ENCODE results near the gene MBP. TPM values are rescaled to one million over a fixed set of nuclear protein-coding genes. Genes with fewer than 3 reads are reported as not detected.
A peak's percentile ranks its signal among the peaks of the same experiment; 100 is the strongest.

MBP gene
- total RNA-seq, 2 experiments from 2014 or later: 86.5 to 87.0 TPM

GRCh38 chr18:77110936-77111335, 21.6 kb downstream of the MBP start:
- H3K9me3 Mint-ChIP-seq (ENCODE audit: insufficient read depth): peaks cover 13% of the 10 kb centered on the region
- no peak overlapping the region for H3K4me3 Mint-ChIP-seq
- H3K27ac Mint-ChIP-seq: peak overlapping the region; percentile 14
- ATAC-seq: no peak
- H3K36me3 Mint-ChIP-seq (ENCODE audit: low read depth): peaks cover 74% of the 10 kb centered on the region
- POLR2A ChIA-PET: interaction anchor here (1.7 kb wide), 1 partner anchor 21 kb away, joined by 6 read pairs; no protein-coding TSS in a partner anchor
- no peak for DNase-seq
- CTCF ChIA-PET: no interaction called here
- peaks cover 96% of the 10 kb centered on the region for H3K4me1 Mint-ChIP-seq (ENCODE audit: low read depth)
- H3K27me3 Mint-ChIP-seq (ENCODE audit: low read depth): no peaks in the 10 kb centered on the region

GRCh38 chr18:77110400-77110799, 22.2 kb downstream of the MBP start:
- DNase-seq: no peak
- Mint-ChIP-seq H3K4me1 (ENCODE audit: low read depth) (peaks cover 96% of the 10 kb centered on the region), H3K9me3 (ENCODE audit: insufficient read depth) (peaks cover 13% of the 10 kb centered on the region), H3K36me3 (ENCODE audit: low read depth) (peaks cover 77% of the 10 kb centered on the region), H3K27ac (peak overlapping the region; percentile 3), H3K27me3 (ENCODE audit: low read depth) (no peaks in the 10 kb centered on the region), H3K4me3 (no peak overlapping the region)
- CTCF ChIA-PET: no interaction called here
- POLR2A ChIA-PET: interaction anchor here (1.7 to 3.6 kb wide), 2 partner anchors 12 to 21 kb away, joined by 6 to 16 read pairs; no protein-coding TSS in a partner anchor
- ATAC-seq: no peak

DNA sequence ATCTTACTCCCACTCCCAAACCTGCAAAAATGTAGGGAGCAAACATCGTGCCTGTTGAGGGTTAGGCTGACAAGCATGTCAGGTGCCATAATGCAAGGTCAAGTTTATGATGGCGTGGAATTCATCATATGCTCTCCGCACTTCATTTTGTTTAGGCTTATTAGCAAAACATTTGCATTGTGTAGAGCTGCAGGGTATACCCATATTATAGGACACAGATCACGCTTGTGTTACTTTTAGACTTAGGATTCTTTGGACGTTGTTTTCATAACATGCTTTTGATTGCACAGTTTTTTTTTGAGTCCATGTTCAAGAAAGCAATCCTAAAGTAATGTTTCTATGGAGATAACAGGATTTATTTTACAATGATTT, 22.9 kb downstream of the MBP start:
- ATAC-seq (no peak), DNase-seq (no peak)
- H3K36me3 Mint-ChIP-seq (ENCODE audit: low read depth): peaks cover 78% of the 10 kb centered on the region
- H3K9me3 Mint-ChIP-seq (ENCODE audit: insufficient read depth): peaks cover 13% of the 10 kb centered on the region
- peaks cover 92% of the 10 kb centered on the region for H3K4me1 Mint-ChIP-seq (ENCODE audit: low read depth)
- POLR2A ChIA-PET: interaction anchor here (1.7 to 3.6 kb wide), 2 partner anchors 13 to 22 kb away, joined by 6 to 16 read pairs; no protein-coding TSS in a partner anchor
- H3K27me3 Mint-ChIP-seq (ENCODE audit: low read depth): no peaks in the 10 kb centered on the region
- no peak overlapping the region for H3K27ac Mint-ChIP-seq
- H3K4me3 Mint-ChIP-seq: no peak overlapping the region
- CTCF ChIA-PET: interaction anchor here (3.2 to 3.4 kb wide), 2 partner anchors 13 to 109 kb away, joined by 12 to 29 read pairs; no protein-coding TSS in a partner anchor

GRCh38 chr18:77108821-77109647, 23.5 kb downstream of the MBP start:
- POLR2A ChIA-PET: interaction anchor here (0.7 to 3.6 kb wide), 6 partner anchors 14 to 54 kb away, joined by 3 to 18 read pairs (median 8); partner anchors contain the start of gene MBP
- peaks cover 91% of the 10 kb centered on the region for H3K4me1 Mint-ChIP-seq (ENCODE audit: low read depth)
- CTCF ChIA-PET: interaction anchor here (1.1 to 3.4 kb wide), 8 partner anchors 12 to 108 kb away, joined by 3 to 29 read pairs (median 6); no protein-coding TSS in a partner anchor
- DNase-seq (no peak), ATAC-seq (no peak)
- H3K27me3 Mint-ChIP-seq (ENCODE audit: low read depth): no peaks in the 10 kb centered on the region
- peaks cover 13% of the 10 kb centered on the region for H3K9me3 Mint-ChIP-seq (ENCODE audit: insufficient read depth)
- H3K4me3 Mint-ChIP-seq: no peak overlapping the region
- H3K36me3 Mint-ChIP-seq (ENCODE audit: low read depth): peaks cover 78% of the 10 kb centered on the region
- H3K27ac Mint-ChIP-seq: peak overlapping the region; percentile 72

DNA sequence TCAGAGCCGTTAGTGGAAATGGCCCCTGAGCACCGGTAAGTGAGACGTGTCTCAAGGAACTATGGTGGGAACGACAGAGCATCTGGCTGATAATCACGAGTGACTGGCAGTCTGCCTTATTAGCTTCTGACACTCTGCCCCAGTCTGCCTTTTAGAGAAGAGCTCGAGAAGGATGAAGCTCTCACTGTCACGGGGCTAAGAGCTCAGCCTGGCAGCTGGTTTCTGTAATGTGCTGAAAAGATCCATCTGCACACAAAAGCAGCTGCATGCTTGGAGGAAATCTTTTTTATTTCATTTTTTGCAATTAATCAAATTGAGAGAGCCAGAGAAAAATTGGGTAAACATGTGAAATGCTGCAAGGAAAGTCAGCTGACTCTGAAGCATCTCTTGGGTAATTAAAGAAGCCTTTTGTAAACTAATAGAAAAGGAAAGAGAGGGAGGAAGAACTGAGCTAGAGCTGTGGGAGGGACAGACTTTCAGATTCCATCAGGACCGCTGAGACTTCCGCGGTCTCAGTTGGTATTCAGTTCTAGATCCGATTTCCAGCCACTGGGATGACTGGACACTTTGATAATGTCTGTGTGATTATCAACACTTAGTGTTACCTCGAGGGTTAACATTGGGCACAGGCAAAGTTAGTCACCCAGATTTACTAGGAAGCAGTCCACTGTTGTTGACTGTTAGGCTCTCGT, 24.4 kb downstream of the MBP start:
- H3K27ac Mint-ChIP-seq: peak overlapping the region; percentile 73
- CTCF ChIA-PET: interaction anchor here (0.6 to 3.4 kb wide), 9 partner anchors 11 to 343 kb away, joined by 3 to 29 read pairs (median 6); no protein-coding TSS in a partner anchor
- POLR2A ChIA-PET: interaction anchor here (0.7 to 3.6 kb wide), 6 partner anchors 11 to 54 kb away, joined by 3 to 18 read pairs (median 8); partner anchors contain the start of gene MBP

GRCh38 chr18:77107292-77107691, 25.3 kb downstream of the MBP start:
- POLR2A ChIA-PET: interaction anchor here (0.7 to 3.6 kb wide), 6 partner anchors 10 to 53 kb away, joined by 3 to 18 read pairs (median 8); partner anchors contain the start of gene MBP
- DNase-seq: no peak

More for the DNA sequence above, 24.4 kb downstream of the MBP start:
- peaks cover 13% of the 10 kb centered on the region for H3K9me3 Mint-ChIP-seq (ENCODE audit: insufficient read depth)
- peak overlapping the region; percentile 41 for H3K4me3 Mint-ChIP-seq
- peaks cover 83% of the 10 kb centered on the region for H3K36me3 Mint-ChIP-seq (ENCODE audit: low read depth)
- no peak for DNase-seq
- H3K27me3 Mint-ChIP-seq (ENCODE audit: low read depth): no peaks in the 10 kb centered on the region
- H3K4me1 Mint-ChIP-seq (ENCODE audit: low read depth): peaks cover 91% of the 10 kb centered on the region
- ATAC-seq: peak; percentile 7

DNA sequence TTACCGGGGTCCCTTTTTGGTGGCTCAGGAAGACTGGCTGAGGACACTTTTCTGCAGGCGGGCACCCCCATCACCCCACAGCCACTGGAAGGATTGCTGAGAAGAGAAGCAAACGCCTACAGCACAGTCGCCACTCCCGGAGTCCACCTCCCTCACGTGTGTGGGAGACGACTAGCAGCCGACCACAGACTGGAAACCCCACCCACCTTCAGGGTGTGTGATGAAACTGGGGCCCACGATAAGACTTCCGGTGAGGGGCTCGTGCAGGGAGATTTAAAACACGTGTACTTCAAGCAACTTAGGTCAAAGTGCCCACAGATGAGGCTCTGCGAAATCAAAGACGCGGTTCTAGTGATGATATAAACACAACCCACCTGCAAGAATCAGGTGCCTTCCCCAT, 26.3 kb downstream of the MBP start:
- no peaks in the 10 kb centered on the region for H3K27me3 Mint-ChIP-seq (ENCODE audit: low read depth)
- CTCF ChIA-PET: interaction anchor here (1.4 to 3.4 kb wide), 5 partner anchors 17 to 105 kb away, joined by 3 to 29 read pairs (median 6); no protein-coding TSS in a partner anchor
- ATAC-seq (peak; percentile 42), DNase-seq (peak; percentile 87)
- POLR2A ChIA-PET: interaction anchor here (0.7 to 6.2 kb wide), 8 partner anchors 8 to 52 kb away, joined by 3 to 58 read pairs (median 6); partner anchors contain the start of gene MBP
- H3K36me3 Mint-ChIP-seq (ENCODE audit: low read depth): peaks cover 80% of the 10 kb centered on the region
- peak overlapping the region; percentile 86 for H3K27ac Mint-ChIP-seq
- H3K4me1 Mint-ChIP-seq (ENCODE audit: low read depth): peaks cover 92% of the 10 kb centered on the region
- peak overlapping the region; percentile 34 for H3K4me3 Mint-ChIP-seq
- H3K9me3 Mint-ChIP-seq (ENCODE audit: insufficient read depth): peaks cover 13% of the 10 kb centered on the region

More at GRCh38 chr18:77107292-77107691, 25.3 kb downstream of the MBP start:
- Mint-ChIP-seq H3K4me3 (no peak overlapping the region), H3K27me3 (ENCODE audit: low read depth) (no peaks in the 10 kb centered on the region), H3K4me1 (ENCODE audit: low read depth) (peaks cover 90% of the 10 kb centered on the region), H3K9me3 (ENCODE audit: insufficient read depth) (peaks cover 13% of the 10 kb centered on the region), H3K36me3 (ENCODE audit: low read depth) (peaks cover 77% of the 10 kb centered on the region), H3K27ac (peak overlapping the region; percentile 86)
- CTCF ChIA-PET: interaction anchor here (1.4 to 3.4 kb wide), 5 partner anchors 16 to 107 kb away, joined by 3 to 29 read pairs (median 6); no protein-coding TSS in a partner anchor
- ATAC-seq: no peak

DNA sequence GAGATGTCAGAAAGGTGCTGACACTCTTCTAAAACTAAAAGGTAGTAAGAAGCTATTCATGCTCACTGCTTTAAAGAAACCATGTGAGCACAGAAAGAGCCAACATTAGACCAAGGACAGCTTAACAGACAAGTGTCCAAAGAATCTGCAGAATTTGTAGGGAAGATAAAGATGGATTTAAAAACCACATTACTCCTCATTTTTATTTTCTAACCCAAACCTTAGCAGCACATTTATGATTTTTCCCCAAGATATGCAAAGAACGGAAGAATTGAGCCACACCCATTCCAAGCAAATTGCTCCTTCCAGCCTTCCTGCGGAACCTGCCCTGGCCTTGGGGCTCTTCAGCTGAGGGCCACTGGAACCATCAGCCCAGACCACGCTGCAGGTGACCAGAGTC, 26.9 kb downstream of the MBP start:
- Mint-ChIP-seq H3K27ac (peak overlapping the region; percentile 86), H3K27me3 (ENCODE audit: low read depth) (no peaks in the 10 kb centered on the region), H3K4me3 (peak overlapping the region; percentile 34), H3K9me3 (ENCODE audit: insufficient read depth) (peaks cover 13% of the 10 kb centered on the region), H3K36me3 (ENCODE audit: low read depth) (peaks cover 82% of the 10 kb centered on the region), H3K4me1 (ENCODE audit: low read depth) (peaks cover 92% of the 10 kb centered on the region)
- ATAC-seq (no peak), DNase-seq (no peak)
- POLR2A ChIA-PET: interaction anchor here (0.7 to 6.2 kb wide), 6 partner anchors 9 to 50 kb away, joined by 3 to 58 read pairs (median 6); partner anchors contain the start of gene MBP
- CTCF ChIA-PET: interaction anchor here (1.4 to 2.1 kb wide), 4 partner anchors 25 to 106 kb away, joined by 5 to 8 read pairs (median 6); no protein-coding TSS in a partner anchor

DNA sequence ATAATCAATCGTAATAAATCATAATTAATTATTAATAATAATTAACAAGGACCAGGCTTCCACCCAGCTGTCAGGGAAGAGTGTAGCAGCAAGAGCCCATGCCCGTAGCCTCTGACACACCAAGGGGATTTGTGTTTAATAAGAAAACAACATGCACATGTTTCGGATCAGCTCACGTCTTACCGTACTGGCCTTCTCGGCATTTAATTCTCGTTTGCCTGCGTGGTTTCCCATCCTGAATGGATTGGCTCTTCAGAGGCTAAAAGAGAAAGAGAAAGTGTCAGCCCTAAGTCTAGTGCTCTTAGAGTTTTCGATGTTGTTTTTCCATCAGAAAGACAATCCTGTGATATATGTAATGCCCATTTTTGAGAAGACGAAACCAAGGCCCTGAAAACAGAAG, 27.6 kb downstream of the MBP start:
- ATAC-seq: no peak
- no peaks in the 10 kb centered on the region for H3K27me3 Mint-ChIP-seq (ENCODE audit: low read depth)
- DNase-seq: no peak
- H3K4me1 Mint-ChIP-seq (ENCODE audit: low read depth): peaks cover 94% of the 10 kb centered on the region
- peak overlapping the region; percentile 86 for H3K27ac Mint-ChIP-seq
- CTCF ChIA-PET: interaction anchor here (1.0 to 2.1 kb wide), 6 partner anchors 12 to 107 kb away, joined by 3 to 8 read pairs (median 5); no protein-coding TSS in a partner anchor
- peak overlapping the region; percentile 34 for H3K4me3 Mint-ChIP-seq
- H3K9me3 Mint-ChIP-seq (ENCODE audit: insufficient read depth): peaks cover 13% of the 10 kb centered on the region
- POLR2A ChIA-PET: interaction anchor here (0.7 to 6.2 kb wide), 5 partner anchors 10 to 38 kb away, joined by 3 to 58 read pairs (median 6); partner anchors contain the start of gene MBP
- peaks cover 83% of the 10 kb centered on the region for H3K36me3 Mint-ChIP-seq (ENCODE audit: low read depth)

DNA sequence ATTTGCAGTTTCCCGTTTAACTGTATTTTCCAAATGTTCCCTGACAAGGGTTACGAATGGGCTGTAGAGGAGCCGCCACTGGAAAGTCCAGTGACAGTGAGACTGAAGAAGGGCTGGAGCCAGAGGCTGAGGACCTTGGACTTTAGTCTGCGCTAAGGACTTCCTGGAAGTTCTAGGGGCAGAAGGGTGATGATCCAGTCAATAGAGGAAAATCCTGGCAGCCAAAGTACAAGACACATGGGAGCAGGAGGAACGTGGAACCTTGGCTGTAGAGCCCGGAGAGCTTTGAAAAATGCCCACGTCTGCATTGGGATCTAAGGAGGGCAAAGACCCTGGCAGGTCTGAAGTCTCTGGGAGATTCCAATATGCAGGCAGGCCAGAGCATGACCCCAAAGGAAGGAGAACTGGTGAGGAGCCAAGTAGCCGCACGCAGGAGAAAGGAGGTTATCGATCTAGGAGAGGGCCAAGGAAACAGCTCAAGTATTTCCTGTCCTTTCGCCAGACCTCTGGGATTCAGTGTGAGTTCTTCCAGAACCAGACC, 28.5 kb downstream of the MBP start:
- DNase-seq: no peak
- no peak overlapping the region for H3K4me3 Mint-ChIP-seq
- peak overlapping the region; percentile 96 for H3K27ac Mint-ChIP-seq
- H3K4me1 Mint-ChIP-seq (ENCODE audit: low read depth): peaks cover 94% of the 10 kb centered on the region
- peaks cover 83% of the 10 kb centered on the region for H3K36me3 Mint-ChIP-seq (ENCODE audit: low read depth)
- ChIA-PET CTCF (interaction anchor here (1.0 to 2.0 kb wide), 3 partner anchors 13 to 20 kb away, joined by 3 to 6 read pairs (median 3); no protein-coding TSS in a partner anchor), POLR2A (interaction anchor here (0.6 to 6.2 kb wide), 6 partner anchors 8 to 50 kb away, joined by 3 to 58 read pairs (median 3); partner anchors contain the start of gene MBP)
- H3K9me3 Mint-ChIP-seq (ENCODE audit: insufficient read depth): peaks cover 13% of the 10 kb centered on the region
- no peaks in the 10 kb centered on the region for H3K27me3 Mint-ChIP-seq (ENCODE audit: low read depth)
- ATAC-seq: no peak
